GM12892 (cell line): ENCODE data around the gene IAPP.
"Not testable (repeated sequence)": the region's sequence is repeated elsewhere in the genome, so short reads cannot be mapped to it uniquely, and the experiment has no call there.

ENCODE experiments used
- DNase-seq: peaks from one replicate; pipeline ENCODE4 v3.0.0; 2011; ENCODE audit not compliant: insufficient read length
- FAIRE-seq: peaks from 2 replicates; lab custom pipeline; 2011; peaks lifted over from hg19 to GRCh38; lab: Jason Lieb, UNC
- POLR2A ChIP-seq: IDR thresholded peaks from 2 replicates; pipeline ENCODE4 v1.6.1; 2011; ENCODE audit warnings: low read depth, low read length, control low read depth
- POLR2AphosphoS5 ChIP-seq: IDR thresholded peaks from 2 replicates; pipeline ENCODE4 v1.6.1; 2011; ENCODE audit warnings: low read depth, low read length, control low read depth
- TAF1 ChIP-seq: IDR thresholded peaks from 2 replicates; pipeline ENCODE4 v1.6.1; 2011; ENCODE audit warnings: low read depth, mild to moderate bottlenecking, control low read depth, low read length, borderline replicate concordance

Gene IAPP

DNA sequence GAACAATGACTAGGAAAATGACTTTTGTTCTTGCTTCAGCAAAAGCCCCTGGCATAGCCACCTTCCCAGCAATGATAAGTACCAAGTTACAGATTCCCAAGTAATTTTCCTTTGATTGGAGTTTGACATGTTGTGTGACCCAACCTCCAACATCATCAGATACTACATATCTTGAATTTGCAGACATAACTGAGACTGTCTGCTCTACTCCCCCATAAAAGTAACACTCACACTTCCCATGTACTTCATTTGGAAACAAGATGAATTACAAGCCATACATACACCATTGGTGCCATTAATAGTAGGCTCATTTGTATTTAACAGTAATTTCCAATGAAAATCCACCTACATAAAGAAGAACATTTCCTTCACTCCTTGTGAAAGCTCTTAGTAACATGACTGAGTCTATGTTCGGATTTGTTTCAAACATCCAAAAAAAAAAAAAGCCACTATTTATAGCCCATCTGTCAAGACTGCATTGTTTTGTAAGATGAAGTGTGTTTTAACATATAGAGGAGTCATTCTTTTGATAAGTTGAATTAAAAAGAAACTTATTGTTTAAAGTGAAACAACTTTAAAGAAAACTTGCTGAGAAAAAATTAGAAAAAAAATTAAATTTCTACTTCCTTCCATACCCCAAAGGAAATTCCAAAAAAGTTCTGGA, 26.0 kb upstream of the IAPP start:
- DNase-seq (no peak), FAIRE-seq (no peak)
- no peak for TF ChIP-seq POLR2AphosphoS5
- no peak for TF ChIP-seq POLR2A
- no peak for TF ChIP-seq TAF1

DNA sequence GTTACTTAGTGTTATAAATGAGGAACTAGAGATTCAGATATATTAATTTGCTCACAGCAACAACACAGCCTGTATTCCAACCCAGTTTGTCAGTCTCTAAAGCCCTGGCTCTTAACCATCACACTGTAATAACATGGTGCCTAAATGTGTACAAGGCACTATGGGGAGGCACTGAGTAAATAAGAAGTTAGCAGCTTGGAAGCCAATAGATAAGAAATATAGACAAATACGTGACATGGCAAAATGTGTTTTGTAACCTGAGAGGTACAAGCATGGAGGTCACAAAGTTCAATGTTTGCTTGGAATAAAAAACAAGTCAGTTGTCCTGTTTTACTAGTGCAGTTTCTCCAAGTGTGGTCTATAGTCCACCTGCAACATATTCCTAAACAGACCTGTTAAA, 21.7 kb upstream of the IAPP start:
- FAIRE-seq (no peak), DNase-seq (no peak)
- TF ChIP-seq TAF1 (no peak), POLR2A (no peak), POLR2AphosphoS5 (no peak)

DNA sequence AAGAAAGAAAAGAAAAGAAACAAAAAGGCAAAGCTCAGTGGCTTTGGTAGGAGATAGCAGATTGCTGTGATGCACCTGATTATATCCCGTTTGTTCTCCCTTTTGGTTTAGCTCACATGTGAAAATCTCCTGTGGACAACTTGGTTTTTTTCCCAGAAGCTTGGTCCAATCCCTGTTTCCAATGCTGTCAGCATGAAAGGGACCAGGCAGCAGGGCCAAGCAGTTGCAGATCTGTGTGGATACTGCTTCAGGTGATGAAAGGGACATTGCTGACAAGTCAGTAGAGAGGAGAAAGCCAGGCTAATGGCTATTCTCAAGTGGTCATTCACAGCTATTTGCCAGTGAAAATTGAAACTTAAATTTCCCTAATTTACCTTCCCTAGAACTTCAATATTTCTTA, 19.2 kb upstream of the IAPP start:
- TF ChIP-seq TAF1 (no peak), POLR2AphosphoS5 (no peak), POLR2A (no peak)
- FAIRE-seq (no peak), DNase-seq (no peak)

DNA sequence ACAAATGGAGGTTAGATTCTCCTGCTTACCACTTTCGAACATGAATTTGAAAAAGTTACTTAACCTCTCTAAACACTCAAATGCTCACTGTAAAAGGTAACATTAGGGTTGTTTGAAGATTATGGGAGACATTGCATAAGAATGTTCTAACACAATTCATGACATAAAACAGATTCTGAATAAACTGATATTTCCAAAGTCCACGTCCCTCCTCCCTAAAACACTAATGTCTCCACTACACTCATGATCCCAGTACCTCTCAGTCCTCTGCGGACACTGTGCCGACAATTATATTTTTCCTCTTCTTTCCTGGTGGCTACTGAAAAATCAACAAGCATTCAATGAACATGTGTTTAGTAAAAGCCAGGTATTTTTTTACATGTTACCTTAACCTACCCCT, 18.8 kb upstream of the IAPP start:
- DNase-seq (no peak), FAIRE-seq (no peak)
- no peak for TF ChIP-seq POLR2A
- TF ChIP-seq POLR2AphosphoS5: no peak
- TF ChIP-seq TAF1: no peak

DNA sequence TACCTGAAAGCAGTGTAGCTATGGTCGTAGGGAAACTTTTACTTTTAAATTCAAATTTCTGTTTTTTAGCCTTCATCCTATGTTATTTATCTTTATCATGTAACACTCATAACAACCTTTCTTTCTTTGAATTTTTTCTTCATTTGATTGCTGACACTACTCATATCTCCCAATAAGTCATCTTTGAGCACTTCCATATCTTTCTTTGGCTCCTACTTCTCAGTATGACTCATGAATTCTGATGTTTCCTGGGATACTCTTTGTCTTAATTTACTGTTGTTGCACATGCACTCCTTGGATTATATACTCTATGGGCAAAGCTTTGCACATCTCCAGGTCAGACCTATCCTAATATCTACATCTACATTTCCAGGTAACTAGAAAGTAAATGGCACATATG, 18.1 kb upstream of the IAPP start:
- FAIRE-seq (no peak), DNase-seq (no peak)

DNA sequence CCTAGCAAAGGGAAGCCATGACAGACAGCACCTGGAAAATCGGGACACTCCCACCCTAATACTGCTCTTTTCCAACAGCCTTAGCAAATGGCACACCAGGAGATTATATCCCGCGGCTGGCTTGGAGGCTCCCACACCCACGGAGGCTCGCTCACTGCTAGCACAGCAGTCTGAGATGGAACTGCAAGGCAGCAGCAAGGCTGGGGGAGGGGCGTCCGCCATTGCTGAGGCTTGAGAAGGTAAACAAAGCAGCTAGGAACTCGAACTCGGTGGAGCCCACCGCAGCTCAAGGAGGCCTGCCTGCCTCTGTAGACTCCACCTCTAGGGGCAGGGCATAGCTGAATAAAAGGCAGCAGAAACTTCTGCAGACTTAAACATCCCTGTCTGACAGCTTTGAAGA, 12.1 kb upstream of the IAPP start:
- DNase-seq, FAIRE-seq: not testable (repeated sequence)

More for the DNA sequence above, 18.1 kb upstream of the IAPP start:
- TF ChIP-seq TAF1: no peak
- TF ChIP-seq POLR2AphosphoS5: no peak
- no peak for TF ChIP-seq POLR2A

DNA sequence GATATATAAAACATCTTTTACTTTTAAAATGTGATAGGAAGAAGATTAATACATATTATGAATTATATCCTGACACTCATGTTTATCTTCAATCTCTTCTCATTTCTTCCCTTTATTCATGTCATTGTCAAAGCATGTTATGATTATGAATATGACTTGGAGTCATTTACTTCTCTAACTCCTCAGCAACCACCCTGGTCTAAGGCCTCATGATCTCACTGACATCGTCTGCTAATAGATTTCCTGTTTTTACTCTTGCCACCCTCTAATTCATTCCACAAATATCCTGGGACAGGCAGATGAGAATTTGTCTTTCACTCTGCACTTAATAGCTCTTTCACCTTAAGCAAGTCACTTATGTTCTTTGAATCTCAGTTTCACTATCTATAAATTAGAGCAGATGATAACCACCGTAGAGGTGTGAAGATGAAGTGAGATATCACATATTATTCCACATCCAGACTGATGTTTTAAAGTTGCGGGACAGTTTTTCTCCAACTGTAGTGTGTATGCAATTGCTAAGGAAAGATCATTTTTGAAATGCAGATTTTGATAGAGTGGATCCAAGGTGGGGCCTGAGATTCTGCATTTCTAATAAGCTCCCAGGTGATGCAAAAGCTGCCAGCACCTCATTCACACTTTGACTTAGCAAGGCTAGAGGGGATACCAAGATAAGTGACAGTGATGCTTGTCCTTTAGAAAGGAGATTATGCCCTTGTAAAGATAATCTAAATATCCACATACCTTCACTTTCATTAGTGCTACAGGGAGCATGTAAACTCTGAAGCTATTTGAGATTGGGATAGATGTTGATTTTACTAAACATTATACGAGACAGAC, 3.3 kb upstream of the IAPP start:
- DNase-seq (no peak), FAIRE-seq (no peak)
- TF ChIP-seq POLR2A (no peak), TAF1 (no peak), POLR2AphosphoS5 (no peak)

DNA sequence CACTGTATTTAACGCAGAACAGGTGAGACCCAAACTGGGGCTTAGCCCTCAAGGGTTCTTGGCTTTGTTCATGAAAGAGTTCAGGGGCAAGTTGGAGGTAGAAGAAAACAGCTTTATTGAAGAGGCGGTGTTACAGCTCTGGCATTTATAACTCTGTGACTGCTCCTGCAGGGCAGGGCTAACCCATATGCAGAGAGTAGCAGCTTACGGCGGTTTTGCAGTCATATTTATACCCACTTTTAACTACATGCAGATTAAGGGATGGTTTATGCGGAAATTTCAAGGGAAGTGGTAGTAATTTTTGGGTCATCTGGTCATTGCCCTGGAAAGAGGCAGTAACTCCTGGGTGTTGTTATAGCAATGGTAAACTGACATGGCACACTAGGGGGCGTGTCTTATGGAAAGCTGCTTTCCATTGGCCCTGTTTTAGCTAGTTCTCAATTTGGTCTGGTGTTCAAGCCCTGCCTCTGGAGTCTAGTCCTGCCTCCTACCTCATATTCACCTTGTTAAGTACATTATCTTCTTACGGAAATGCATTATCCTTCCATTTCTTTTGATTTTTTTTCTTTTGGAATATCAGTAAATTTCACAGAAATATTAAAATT, 1.8 kb upstream of the IAPP start:
- TF ChIP-seq POLR2AphosphoS5 (no peak), POLR2A (no peak), TAF1 (no peak)
- FAIRE-seq (no peak), DNase-seq (no peak)

DNA sequence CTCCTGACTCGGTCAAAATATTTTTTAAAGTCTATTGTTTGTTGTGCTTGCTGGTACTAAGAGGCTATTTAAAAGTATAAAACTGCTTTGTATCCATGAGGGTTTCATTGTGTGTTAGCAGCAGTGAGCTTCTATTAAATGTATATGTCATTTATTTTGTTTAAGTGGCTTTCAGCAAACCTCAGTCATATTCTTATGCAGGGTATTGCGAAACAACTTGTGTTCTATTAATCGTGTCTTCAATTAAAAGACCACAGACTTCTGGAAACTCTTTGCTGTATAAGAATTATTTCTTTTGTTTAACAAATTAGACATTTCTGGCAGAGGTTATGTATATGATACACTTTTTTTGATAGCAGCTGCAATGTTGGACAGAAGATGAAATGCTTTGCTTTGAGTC, 6.5 kb downstream of the IAPP start:
- FAIRE-seq (no peak), DNase-seq (no peak)
- TF ChIP-seq POLR2A (no peak), TAF1 (no peak), POLR2AphosphoS5 (no peak)

DNA sequence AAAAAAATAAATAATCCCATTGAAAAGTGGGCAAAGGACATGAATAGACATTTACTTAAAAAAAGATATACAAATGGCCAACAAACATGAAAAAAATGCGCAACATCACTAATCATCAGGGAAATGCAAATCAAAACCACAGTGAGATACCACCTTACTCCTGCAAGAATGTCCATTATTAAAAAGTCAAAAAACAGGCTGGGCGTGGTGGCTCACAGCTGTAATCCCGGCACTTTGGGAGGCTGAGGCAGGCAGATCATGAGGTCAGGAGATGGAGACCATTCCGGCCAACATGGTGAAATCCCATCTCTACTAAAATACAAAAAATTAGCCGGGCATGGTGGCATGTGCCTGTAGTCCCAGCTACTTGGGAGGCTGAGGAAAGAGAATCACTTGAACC, 8.6 kb downstream of the IAPP start:
- not testable (repeated sequence) for FAIRE-seq, DNase-seq

DNA sequence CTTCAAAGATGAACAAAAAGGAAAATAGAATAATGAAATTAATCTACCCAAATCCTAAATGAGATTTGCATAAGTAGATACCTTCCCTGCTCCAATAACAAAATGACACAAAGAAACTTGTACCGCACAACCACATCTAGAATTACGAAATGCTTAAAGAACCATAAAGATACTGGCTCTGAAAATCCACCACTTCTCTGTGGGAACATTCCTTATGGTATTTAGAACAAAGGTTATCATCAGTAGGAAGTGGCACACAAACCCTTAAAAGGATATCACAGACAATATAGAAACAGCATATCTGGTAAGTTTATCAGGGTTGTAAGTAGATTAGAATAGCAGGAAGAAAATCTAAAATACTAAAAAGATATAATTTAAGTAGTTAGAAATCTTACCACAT, 11.6 kb downstream of the IAPP start:
- DNase-seq: no peak
- TF ChIP-seq POLR2A: no peak
- no peak for TF ChIP-seq POLR2AphosphoS5
- no peak for TF ChIP-seq TAF1
- FAIRE-seq: no peak

DNA sequence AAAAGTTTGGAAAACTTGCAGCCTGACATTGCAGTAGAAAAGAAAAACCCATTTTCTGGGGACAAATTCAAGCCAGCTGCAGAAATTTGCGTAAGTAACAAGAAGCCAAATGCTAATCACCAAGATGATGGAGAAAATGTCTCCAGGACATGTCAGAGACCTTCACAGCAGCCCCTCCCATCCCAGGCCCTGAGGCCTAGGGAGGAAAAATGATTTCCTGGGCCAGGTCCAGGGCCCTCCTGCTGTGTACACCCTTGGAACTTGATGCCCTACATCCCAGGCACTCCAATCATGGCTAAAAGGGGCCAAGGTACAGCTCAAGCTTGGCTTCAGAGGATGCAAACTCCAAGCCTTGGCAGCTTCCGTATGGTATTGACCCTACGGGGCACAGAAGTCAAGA, 14.5 kb downstream of the IAPP start:
- FAIRE-seq (no peak), DNase-seq (no peak)
- no peak for TF ChIP-seq POLR2AphosphoS5
- TF ChIP-seq POLR2A: no peak
- TF ChIP-seq TAF1: no peak

DNA sequence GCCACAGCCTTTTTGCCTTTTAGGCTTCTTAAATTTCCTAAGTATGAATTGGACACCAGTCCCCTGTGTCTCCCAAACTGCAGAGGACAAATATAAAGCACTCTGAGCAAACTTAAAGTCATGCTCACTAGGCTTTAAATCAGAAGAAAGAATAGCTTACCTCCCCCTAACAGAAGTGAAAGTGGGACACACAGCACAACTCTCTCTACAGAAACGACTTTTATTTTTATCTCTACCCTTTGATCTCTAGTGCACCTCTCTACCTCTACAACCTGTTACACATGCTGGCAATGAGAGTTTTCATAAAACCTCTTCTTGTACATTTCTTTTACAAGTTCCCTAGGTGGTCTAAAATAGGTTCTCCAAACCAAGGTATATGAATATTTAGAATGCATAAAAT, 19.7 kb downstream of the IAPP start:
- DNase-seq: no peak
- TF ChIP-seq TAF1 (no peak), POLR2AphosphoS5 (no peak), POLR2A (no peak)
- no peak for FAIRE-seq

DNA sequence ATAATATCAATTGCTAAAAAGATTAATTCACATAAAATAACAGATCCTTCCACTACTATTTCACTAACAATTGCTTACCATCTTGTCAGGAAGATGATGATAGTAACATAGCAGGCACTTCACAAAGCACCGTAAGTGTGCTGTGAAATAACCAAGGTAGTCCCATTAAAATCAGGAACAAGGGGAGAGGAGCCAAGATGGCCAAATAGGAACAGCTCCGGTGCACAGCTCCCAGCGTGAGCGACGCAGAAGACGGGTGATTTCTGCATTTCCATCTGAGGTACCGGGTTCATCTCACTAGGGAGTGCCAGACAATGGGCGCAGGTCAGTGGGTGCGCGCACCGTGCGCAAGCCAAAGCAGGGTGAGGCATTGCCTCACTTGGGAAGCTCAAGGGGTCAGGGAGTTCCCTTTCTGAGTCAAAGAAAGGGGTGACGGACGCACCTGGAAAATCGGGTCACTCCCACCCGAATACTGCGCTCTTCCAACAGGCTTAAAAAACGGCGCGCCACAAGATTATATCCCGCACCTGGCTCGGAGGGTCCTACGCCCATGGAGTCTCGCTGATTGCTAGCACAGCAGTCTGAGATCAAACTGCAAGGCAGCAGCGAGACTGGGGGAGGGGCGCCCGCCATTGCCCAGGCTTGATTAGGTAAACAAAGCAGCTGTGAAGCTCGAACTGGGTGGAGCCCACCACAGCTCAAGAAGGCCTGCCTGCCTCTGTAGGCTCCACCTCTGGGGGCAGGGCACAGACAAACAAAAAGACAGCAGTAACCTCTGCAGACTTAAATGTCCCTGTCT, 22.3 kb downstream of the IAPP start:
- not testable (repeated sequence) for FAIRE-seq

More for the DNA sequence above, 22.3 kb downstream of the IAPP start:
- DNase-seq: not testable (repeated sequence)
